Sigmoid colon (tissue), 4 donors: ENCODE data around the gene CCDC93.

Experiments
- CTCF ChIP-seq, 4 experiments: fragments of 450-650 bp in 3 of 4; fragments of 200-600 bp in 1 of 4; IDR thresholded peaks; one replicate each; pipeline ENCODE4 v1.5.1; 2016 to 2019; ENCODE audit warnings: antibody characterized with exemption in 4 of 4, mild to moderate bottlenecking in 3 of 4, moderate library complexity in 2 of 4
- EP300 ChIP-seq, 4 donors: sonication (generic); formaldehyde crosslinking; IDR thresholded peaks; one replicate each; pipeline ENCODE4 v1.6.1; 2017; ENCODE audit warnings: antibody characterized with exemption in 4 of 4
- POLR2A ChIP-seq, 2 donors: fragments of 450-650 bp; IDR thresholded peaks; one replicate each; pipeline ENCODE4 v1.6.1; 2016; ENCODE audit warnings: antibody characterized with exemption in 2 of 2, mild to moderate bottlenecking in 2 of 2, moderate library complexity in 2 of 2
- POLR2AphosphoS5 ChIP-seq, 4 donors: sonication (generic); formaldehyde crosslinking; IDR thresholded peaks; one replicate each; pipeline ENCODE4 v1.6.1; 2017; ENCODE audit warnings: antibody characterized with exemption in 4 of 4

- no peak for TF ChIP-seq CTCF (IDR thresholded peaks at IDR 0.05)
- no peak for TF ChIP-seq POLR2AphosphoS5 (IDR thresholded peaks at IDR 0.05)
- TF ChIP-seq EP300 (IDR thresholded peaks at IDR 0.05), result no peak
- no peak for TF ChIP-seq POLR2A (IDR thresholded peaks at IDR 0.05)
These were observed 83.1 kb downstream of the CCDC93 start for GRCh38 chr2:117930775-117931174.
